T47D (cell line): Measurements from ENCODE around the gene KLHL1.
A peak's percentile ranks its signal among the peaks of the same experiment; 100 is the strongest.

ENCODE experiments used
- DNase-seq, 2 experiments: peaks; one replicate each; pipeline versions ENCODE4 v3.0.0 to v3.0.0-alpha.2; 2011 to 2012; ENCODE audit warnings: low read depth in 1 of 2, low spot score in 1 of 2
- JUND ChIP-seq: IDR thresholded peaks from 2 replicates; pipeline ENCODE4 v1.6.1; 2012; ENCODE audit warnings: low read depth
- in situ Hi-C: cut with HindIII; loops from 2 replicates; pipeline ENCODE4 v1.10.0; 2016; ENCODE audit warnings: low sequenced_read_pairs, low pct_unique_long_range_greater_than_20kb

Gene KLHL1

DNA sequence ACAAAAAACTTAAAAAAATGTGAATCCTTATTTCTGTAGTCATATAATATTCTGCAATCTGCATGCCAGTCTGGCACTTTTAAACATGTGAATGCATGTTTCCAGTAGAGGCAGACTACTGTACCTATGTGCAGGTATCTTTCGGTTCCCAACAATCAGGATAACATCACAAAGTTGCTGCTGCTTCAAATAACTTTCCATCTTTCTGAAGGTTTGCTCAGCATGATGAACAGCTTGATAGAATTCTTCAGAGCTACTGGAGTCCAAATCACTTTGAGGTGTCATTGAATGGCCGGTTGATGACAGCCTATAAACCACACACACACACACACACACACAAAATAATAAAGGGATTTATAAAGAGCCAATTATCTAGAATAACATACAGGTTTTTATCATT, 132.8 kb downstream of the KLHL1 start:
- no peak for TF ChIP-seq JUND
- in situ Hi-C loops: no loop called here
- no peak for DNase-seq

DNA sequence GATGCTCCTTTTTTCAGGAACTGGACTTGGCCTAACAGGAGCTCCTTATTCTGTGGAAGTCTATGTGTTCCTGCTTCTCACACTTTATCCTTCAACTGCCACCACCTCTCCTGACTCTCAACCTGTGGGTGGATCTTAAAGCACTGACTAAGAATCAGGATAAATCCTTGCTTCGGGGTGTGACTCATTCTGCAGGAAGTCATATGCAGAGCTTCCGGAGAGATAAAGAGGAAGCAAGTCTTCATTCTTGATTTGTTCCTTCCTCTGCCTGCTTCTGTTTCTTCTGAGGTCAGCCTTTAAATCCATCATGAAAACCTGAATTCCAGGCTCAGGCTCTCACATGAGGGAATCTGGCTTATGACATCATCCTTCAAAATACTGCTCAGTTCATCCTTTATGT, 137.7 kb downstream of the KLHL1 start:
- in situ Hi-C loops: no loop called here
- DNase-seq: no peak
- TF ChIP-seq JUND: no peak

DNA sequence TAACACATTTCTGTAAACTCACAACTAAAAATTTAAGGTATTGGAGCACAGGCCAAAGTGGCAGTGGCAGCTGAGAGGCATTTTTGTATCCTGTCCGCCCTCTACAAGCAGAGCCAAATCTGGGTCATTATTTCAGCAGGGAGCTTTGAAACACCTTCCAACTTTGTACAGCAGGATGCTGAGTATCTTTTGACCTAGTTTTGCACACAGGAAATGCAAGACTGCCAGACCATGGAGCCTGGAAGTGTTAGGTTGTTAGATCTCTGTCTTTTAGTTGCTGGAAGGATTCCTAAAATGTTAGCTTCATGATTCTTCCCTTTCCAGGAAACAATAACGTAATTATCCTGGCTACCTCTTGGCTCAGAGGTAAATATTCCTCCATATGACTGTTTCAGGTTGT, 149.2 kb downstream of the KLHL1 start:
- in situ Hi-C loops: no loop called here
- DNase-seq: no peak
- TF ChIP-seq JUND: no peak

DNA sequence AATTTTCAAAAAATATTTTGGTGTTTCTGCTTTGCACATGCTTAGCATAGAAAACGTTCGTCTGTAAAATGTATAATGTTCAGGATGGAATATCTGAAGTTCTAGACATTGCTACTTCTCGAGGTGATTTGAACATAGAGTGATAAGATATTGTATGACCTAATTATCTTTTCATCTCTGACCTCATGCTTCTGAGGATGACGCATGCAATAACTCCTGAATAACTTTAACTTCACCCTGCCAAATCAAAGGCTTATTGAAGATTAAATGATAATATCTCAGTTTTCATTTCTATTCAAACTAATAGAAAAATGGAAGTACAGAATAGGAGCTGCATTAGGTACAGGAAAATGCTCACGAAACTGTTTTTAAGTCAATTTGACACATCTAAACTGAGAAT, 151.4 kb downstream of the KLHL1 start:
- no peak for TF ChIP-seq JUND
- in situ Hi-C loops: no loop called here
- DNase-seq: no peak

DNA sequence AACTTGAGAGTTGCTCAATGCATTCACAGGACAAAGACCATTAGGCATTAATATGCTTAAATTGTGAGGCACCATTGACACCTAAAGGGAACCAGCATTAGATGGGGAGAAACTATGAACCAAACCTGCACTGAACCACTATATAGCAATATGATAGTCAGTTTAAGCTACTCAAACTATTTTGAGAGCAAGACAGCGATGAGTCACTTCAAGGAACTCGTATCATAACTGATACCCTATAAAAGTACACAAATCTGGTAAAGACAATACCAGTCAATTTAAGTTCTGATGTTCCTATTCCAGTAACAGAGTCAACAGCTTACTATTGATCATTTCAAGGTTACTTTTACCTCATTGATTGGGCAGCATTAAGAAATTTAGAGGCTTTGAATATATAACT, 151.9 kb downstream of the KLHL1 start:
- in situ Hi-C loops: no loop called here
- no peak for DNase-seq
- no peak for TF ChIP-seq JUND

DNA sequence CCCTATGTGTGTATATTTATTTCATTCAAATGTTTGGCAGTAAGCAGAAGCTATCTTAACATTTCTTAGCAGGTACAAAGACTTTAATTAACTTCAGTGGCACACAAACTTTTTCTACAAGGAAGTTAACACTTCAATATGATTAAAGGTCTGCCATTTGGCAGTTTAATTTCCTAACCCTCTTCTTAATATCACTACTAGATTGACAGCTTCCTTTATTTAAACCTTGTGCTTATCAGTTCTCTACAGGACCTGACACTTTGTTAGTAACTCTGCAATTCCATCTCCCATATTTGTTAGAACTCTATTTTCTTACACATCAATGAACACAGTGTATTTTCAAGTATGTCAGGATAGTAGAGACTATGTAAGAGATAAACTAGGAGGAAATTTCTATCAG, 153.0 kb downstream of the KLHL1 start:
- DNase-seq: no peak
- no peak for TF ChIP-seq JUND
- in situ Hi-C loops: no loop called here

DNA sequence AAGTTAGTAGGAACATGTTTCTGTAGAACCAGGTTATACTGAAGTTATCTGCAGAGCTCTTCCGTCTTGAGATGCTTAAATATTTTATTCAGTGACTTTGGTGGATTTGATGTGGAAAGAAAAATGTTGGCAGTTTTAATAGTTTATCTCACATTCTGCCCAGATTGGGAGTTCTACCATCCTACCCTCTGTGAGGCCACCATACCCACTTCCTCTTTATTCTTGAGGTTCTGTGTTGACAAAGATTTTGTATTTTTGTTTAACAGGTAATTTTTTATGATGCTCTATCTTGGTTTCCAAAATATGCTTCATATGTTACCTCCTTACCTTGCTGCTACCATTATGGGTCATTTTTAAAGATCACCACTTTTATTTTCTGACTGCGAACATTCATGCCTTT, 156.8 kb downstream of the KLHL1 start:
- TF ChIP-seq JUND: no peak
- in situ Hi-C loops: no loop called here
- DNase-seq: no peak

DNA sequence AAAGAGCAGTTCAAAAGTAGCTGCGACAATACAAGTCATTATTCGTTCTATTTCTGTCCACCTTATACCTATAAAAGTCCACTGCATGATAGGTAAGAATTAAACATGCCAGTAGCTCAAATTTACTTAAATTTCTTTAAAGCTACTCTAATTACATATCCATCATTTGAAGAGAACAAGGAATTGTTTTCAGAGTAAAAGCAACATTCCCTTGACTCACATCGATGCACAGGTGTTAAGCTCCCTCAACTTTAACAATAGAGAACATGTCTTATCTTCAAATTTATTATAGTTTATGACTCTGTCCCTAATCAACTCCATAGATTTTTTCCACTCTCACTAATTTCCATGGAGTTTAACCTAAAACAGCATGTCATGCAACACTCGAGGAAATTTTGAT, 158.1 kb downstream of the KLHL1 start:
- in situ Hi-C loops: no loop called here

DNA sequence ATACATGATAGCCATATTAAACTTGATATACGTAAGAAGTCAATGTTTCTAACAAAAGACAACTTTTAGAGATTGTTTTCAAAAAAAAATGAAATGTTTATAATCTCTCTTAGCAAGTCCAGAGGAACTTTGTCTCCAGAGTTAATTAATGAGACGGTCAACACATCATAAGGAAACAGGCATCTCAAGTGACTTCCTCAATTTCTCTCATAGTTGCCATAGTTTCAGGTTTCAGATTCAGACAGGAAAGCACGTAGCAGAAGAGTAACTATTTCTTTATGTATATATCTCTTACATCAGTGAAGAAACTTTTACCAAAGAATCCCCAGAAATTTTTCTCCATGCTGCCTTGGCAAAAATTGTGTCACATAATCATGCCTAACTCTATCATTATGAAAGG, 160.2 kb downstream of the KLHL1 start:
- in situ Hi-C loops: no loop called here
- TF ChIP-seq JUND: no peak
- no peak for DNase-seq

More for the DNA sequence above, 158.1 kb downstream of the KLHL1 start:
- no peak for DNase-seq
- no peak for TF ChIP-seq JUND

DNA sequence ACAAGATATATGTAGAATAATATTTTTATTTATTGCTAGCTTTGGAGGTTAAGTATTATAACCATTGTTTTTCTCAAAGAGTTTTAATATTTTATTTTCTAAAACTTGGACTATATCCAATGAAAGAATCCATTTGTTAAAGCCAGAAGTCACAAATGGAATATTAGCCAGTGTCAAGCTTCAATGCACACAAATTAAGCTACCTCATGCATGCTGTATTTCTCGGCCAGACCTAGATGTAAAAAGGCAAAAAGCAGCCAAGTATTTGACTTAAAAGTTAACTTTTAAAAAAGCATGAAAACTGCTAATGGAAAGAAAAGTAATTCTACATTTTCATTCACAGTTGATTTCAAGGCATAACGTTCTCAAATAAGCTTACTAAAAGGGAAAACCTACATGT, 160.7 kb downstream of the KLHL1 start:
- no peak for DNase-seq
- no peak for TF ChIP-seq JUND
- in situ Hi-C loops: no loop called here

DNA sequence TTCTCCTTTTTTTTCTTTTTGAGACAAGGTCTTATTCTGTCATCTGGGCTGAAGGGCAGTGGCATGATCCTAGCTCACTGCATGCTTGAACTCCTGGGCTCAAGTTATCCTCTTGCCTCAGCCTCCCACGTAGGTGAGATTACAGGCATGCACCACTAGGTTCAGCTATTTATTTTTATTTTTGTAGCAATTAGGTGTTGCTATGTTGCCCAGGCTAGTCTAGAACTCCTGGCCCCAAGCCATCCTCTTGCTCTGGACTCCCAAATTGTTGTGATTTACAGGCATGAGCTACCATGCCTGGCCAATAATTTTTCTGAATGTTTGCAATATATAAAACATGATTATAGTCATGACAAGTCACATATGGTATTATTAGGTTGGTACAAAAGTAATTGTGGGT, 161.7 kb downstream of the KLHL1 start:
- DNase-seq: no peak
- no peak for TF ChIP-seq JUND
- in situ Hi-C loops: no loop called here

DNA sequence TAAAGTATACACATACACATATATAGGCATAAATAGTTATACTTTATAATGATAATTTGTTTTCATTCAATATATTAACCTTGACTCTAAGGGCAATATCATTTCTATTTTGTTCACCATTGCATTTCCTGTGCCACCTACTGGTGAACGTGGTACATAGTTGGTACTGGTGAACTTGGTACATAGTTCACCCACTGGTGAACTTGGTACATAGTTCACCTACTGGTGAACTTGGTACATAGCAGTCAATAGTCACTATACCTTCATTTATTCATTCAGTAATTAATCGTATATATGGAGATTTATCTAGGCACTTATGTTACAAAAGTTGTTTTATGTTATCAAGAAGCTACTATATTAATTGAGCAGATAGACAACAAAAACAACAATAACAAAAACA, 173.2 kb downstream of the KLHL1 start:
- in situ Hi-C loops: no loop called here
- DNase-seq: peak in 1 of 2 experiments; percentile 65
- no peak for TF ChIP-seq JUND

DNA sequence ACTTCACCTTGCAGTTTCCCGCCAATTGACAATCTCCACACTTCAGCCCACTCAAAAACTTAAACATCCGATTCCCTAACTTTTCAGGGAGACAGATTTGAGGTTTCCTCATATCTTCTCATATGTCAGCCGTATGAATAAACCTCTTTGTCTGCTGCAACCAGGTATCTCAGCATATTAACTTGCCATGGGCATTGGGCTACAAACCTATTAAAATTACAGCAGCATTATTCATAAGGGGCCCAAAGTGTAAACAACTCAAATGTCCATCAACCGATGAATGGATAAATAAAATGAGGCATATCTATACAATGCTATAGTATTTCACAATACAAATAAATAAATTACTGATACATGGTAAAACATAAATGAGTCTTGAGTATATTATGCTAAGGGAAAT, 180.0 kb downstream of the KLHL1 start:
- TF ChIP-seq JUND: no peak
- in situ Hi-C loops: no loop called here
- DNase-seq: no peak

DNA sequence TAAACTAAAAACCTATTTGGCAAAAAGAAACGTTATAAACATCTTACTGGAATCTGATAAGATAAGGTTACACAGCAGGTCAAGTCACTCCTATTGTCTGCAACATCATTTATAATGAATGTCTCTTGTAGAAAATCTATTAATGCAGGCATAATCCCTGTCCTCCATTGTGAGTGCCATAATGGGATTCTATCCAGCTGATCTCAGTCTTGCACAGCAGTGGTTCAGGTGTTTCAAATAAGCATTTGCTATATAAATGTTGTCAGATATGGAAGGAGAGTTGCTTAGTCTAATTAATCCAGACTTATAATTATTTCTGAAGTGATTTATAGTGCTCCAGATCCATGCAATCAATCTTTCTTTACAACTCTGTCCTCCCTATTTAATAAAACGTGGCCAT, 187.1 kb downstream of the KLHL1 start:
- no peak for DNase-seq
- in situ Hi-C loops: no loop called here

DNA sequence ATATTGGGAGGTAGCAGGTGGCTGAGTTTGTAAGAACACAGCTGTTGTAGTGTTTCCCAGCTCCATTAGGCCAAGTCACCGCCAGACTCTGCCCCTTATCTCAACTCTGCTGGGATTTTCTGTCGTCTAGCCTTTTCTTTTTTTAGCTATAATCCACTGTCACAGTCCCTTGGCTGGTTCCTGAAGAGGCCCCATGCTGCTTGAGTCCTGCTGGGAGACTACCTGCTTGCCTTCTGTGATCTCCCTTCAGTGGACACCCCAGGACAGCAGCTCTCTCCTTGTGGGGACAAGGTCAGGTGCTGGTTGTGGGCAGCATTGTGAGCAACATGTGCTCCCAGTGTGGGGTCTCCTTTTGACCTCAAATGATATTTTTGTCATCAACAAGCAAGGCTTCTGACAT, 195.6 kb downstream of the KLHL1 start:
- in situ Hi-C loops: no loop called here
- no peak for DNase-seq
- TF ChIP-seq JUND: no peak

More for the DNA sequence above, 187.1 kb downstream of the KLHL1 start:
- no peak for TF ChIP-seq JUND
